GM12878 (cell line): ENCODE measurements around the gene PITPNB.

Experiments
- BMI1 ChIP-seq: fragments of 450-650 bp; IDR thresholded peaks from 2 replicates; pipeline ENCODE4 v1.6.1; 2016; ENCODE audit warnings: mild to moderate bottlenecking, moderate library complexity, borderline replicate concordance
- EGR1 ChIP-seq, 2 experiments: IDR thresholded peaks; 1 replicate in 1 of 2; 2 replicates in 1 of 2; pipeline ENCODE4 v1.6.1; 2011 to 2012; ENCODE audit warnings: low read depth in 2 of 2, low read length in 2 of 2, borderline replicate concordance in 1 of 2, mild to moderate bottlenecking in 1 of 2, moderate library complexity in 1 of 2
- ESRRA ChIP-seq: IDR thresholded peaks from 2 replicates; pipeline ENCODE4 v1.6.1; 2012; ENCODE audit warnings: mild to moderate bottlenecking, low read length, improper control_type of control experiment
- EZH2 ChIP-seq: IDR thresholded peaks from 2 replicates; pipeline ENCODE4 v1.6.1; 2012; ENCODE audit warnings: low read depth, mild to moderate bottlenecking, control low read depth, inconsistent platforms, low read length, borderline replicate concordance; ENCODE audit not compliant: control insufficient read depth
- NRF1 ChIP-seq: conservative IDR thresholded peaks from 2 replicates; pipeline ENCODE4 v1.6.1; 2011; ENCODE audit warnings: mild to moderate bottlenecking, low read depth, low read length, improper control_type of control experiment
- POLR2A ChIP-seq: IDR thresholded peaks from 2 replicates; pipeline ENCODE4 v1.6.1; 2011; ENCODE audit warnings: low read depth, mild to moderate bottlenecking, low read length
- POLR2AphosphoS5 ChIP-seq: IDR thresholded peaks from 2 replicates; pipeline ENCODE4 v1.6.1; 2011; ENCODE audit warnings: mild to moderate bottlenecking, low read length, inconsistent platforms
- RAD21 ChIP-seq: IDR thresholded peaks from 2 replicates; pipeline ENCODE4 v1.6.1; 2011; ENCODE audit warnings: mild to moderate bottlenecking, low read depth, low read length, moderate library complexity; ENCODE audit not compliant: insufficient read depth
- SIN3A ChIP-seq: IDR thresholded peaks from 2 replicates; pipeline ENCODE4 v1.6.1; 2012; ENCODE audit warnings: low read depth, low read length, improper control_type of control experiment
- SUZ12 ChIP-seq: fragments of 200-600 bp; sonication (generic); IDR thresholded peaks from one replicate; pipeline ENCODE4 v1.6.1; 2018; ENCODE audit warnings: antibody characterized with exemption, mild to moderate bottlenecking; ENCODE audit not compliant: unreplicated experiment
- TF ChIP-seq, protein P1 (sequence below), 3 experiments: IDR thresholded peaks in 2 of 3; conservative IDR thresholded peaks in 1 of 3; 2 replicates each; pipeline ENCODE4 v1.5.1; 2011; ENCODE audit warnings: low read depth in 3 of 3, low read length in 3 of 3, mild to moderate bottlenecking in 3 of 3, control low read depth in 2 of 3, moderate library complexity in 2 of 3, inconsistent platforms in 1 of 3, mixed read lengths in 1 of 3; ENCODE audit not compliant: control insufficient read depth in 2 of 3, insufficient read depth in 1 of 3; ENCODE audit errors: extremely low read depth in 1 of 3
- TF ChIP-seq, protein P2 (sequence below): IDR thresholded peaks from 2 replicates; pipeline ENCODE4 v1.6.1; 2012; ENCODE audit warnings: improper control_type of control experiment, low read depth, low read length; ENCODE audit not compliant: insufficient replicate concordance
- TF ChIP-seq, protein P3 (sequence below): fragments of 450-650 bp; IDR thresholded peaks from 2 replicates; pipeline ENCODE4 v1.6.1; 2017; ENCODE audit warnings: antibody characterized with exemption, mild to moderate bottlenecking, moderate library complexity
- TF ChIP-seq, protein P4 (sequence below): IDR thresholded peaks from 2 replicates; pipeline ENCODE4 v1.6.1; 2011; ENCODE audit warnings: low read depth, low read length, improper control_type of control experiment, borderline replicate concordance

DNA sequence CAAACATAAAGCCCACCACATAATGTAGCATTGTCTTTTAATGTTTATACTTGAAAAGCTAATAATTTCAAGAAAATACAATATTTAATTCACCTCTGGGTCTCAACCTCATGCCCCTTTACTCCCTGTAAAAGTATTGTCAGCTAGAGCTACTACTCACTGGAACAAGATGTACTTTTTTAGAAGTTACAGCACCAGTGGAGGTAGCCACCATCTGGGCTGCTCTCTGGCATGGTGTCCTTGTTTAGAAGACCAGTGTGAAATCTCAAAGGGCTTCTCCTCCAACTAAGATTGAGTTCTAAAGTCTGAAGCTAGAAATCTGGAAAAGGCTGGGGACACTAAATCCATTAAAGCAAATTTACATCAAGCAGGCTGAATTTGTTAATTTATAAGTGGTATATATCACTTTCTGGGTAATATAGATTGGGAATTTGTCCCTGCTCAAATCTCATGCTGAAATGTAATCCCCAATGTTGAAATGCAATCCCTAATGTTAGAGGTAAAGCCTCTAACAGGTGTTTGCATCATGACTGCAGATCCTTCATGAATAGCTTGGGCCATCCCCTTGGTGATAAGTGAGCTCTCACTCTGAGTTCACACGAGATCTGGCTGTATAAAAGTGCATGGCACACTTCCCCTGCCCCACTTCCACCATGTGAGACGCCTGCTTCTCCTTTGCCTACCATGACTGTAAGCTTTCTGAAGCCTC, 47.6 kb downstream of the PITPNB start:
- TF ChIP-seq, protein P1, sequence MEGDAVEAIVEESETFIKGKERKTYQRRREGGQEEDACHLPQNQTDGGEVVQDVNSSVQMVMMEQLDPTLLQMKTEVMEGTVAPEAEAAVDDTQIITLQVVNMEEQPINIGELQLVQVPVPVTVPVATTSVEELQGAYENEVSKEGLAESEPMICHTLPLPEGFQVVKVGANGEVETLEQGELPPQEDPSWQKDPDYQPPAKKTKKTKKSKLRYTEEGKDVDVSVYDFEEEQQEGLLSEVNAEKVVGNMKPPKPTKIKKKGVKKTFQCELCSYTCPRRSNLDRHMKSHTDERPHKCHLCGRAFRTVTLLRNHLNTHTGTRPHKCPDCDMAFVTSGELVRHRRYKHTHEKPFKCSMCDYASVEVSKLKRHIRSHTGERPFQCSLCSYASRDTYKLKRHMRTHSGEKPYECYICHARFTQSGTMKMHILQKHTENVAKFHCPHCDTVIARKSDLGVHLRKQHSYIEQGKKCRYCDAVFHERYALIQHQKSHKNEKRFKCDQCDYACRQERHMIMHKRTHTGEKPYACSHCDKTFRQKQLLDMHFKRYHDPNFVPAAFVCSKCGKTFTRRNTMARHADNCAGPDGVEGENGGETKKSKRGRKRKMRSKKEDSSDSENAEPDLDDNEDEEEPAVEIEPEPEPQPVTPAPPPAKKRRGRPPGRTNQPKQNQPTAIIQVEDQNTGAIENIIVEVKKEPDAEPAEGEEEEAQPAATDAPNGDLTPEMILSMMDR (IDR thresholded peaks at IDR 0.05 in 2 of 3, conservative IDR thresholded peaks at IDR 0.05 in 1 of 3; ENCODE audit: control insufficient read depth in 2 of 3, extremely low read depth in 1 of 3, insufficient read depth in 1 of 3, low read depth in 3 of 3, low read length in 3 of 3) = no peak
- TF ChIP-seq, protein P2, sequence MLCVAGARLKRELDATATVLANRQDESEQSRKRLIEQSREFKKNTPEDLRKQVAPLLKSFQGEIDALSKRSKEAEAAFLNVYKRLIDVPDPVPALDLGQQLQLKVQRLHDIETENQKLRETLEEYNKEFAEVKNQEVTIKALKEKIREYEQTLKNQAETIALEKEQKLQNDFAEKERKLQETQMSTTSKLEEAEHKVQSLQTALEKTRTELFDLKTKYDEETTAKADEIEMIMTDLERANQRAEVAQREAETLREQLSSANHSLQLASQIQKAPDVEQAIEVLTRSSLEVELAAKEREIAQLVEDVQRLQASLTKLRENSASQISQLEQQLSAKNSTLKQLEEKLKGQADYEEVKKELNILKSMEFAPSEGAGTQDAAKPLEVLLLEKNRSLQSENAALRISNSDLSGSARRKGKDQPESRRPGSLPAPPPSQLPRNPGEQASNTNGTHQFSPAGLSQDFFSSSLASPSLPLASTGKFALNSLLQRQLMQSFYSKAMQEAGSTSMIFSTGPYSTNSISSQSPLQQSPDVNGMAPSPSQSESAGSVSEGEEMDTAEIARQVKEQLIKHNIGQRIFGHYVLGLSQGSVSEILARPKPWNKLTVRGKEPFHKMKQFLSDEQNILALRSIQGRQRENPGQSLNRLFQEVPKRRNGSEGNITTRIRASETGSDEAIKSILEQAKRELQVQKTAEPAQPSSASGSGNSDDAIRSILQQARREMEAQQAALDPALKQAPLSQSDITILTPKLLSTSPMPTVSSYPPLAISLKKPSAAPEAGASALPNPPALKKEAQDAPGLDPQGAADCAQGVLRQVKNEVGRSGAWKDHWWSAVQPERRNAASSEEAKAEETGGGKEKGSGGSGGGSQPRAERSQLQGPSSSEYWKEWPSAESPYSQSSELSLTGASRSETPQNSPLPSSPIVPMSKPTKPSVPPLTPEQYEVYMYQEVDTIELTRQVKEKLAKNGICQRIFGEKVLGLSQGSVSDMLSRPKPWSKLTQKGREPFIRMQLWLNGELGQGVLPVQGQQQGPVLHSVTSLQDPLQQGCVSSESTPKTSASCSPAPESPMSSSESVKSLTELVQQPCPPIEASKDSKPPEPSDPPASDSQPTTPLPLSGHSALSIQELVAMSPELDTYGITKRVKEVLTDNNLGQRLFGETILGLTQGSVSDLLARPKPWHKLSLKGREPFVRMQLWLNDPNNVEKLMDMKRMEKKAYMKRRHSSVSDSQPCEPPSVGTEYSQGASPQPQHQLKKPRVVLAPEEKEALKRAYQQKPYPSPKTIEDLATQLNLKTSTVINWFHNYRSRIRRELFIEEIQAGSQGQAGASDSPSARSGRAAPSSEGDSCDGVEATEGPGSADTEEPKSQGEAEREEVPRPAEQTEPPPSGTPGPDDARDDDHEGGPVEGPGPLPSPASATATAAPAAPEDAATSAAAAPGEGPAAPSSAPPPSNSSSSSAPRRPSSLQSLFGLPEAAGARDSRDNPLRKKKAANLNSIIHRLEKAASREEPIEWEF = no peak
- TF ChIP-seq, protein P3, sequence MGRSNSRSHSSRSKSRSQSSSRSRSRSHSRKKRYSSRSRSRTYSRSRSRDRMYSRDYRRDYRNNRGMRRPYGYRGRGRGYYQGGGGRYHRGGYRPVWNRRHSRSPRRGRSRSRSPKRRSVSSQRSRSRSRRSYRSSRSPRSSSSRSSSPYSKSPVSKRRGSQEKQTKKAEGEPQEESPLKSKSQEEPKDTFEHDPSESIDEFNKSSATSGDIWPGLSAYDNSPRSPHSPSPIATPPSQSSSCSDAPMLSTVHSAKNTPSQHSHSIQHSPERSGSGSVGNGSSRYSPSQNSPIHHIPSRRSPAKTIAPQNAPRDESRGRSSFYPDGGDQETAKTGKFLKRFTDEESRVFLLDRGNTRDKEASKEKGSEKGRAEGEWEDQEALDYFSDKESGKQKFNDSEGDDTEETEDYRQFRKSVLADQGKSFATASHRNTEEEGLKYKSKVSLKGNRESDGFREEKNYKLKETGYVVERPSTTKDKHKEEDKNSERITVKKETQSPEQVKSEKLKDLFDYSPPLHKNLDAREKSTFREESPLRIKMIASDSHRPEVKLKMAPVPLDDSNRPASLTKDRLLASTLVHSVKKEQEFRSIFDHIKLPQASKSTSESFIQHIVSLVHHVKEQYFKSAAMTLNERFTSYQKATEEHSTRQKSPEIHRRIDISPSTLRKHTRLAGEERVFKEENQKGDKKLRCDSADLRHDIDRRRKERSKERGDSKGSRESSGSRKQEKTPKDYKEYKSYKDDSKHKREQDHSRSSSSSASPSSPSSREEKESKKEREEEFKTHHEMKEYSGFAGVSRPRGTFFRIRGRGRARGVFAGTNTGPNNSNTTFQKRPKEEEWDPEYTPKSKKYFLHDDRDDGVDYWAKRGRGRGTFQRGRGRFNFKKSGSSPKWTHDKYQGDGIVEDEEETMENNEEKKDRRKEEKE = no peak
- TF ChIP-seq POLR2AphosphoS5 (no peak), POLR2A (no peak), NRF1 (no peak), BMI1 (no peak), SIN3A (no peak), EZH2 (no peak), RAD21 (no peak), EGR1 (IDR thresholded peaks at IDR 0.05; ENCODE audit: borderline replicate concordance in 1 of 2, low read depth in 2 of 2, low read length in 2 of 2) (no peak), SUZ12 (no peak), ESRRA (no peak)
- TF ChIP-seq, protein P4, sequence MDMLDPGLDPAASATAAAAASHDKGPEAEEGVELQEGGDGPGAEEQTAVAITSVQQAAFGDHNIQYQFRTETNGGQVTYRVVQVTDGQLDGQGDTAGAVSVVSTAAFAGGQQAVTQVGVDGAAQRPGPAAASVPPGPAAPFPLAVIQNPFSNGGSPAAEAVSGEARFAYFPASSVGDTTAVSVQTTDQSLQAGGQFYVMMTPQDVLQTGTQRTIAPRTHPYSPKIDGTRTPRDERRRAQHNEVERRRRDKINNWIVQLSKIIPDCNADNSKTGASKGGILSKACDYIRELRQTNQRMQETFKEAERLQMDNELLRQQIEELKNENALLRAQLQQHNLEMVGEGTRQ = no peak
